ENCODE data around the gene FAM170B. TPM values are rescaled to one million over a fixed set of nuclear protein-coding genes. Genes with fewer than 3 reads are reported as not detected.

Gene FAM170B
- total RNA-seq, 1 experiment from 2014 or later = not detected

DNA sequence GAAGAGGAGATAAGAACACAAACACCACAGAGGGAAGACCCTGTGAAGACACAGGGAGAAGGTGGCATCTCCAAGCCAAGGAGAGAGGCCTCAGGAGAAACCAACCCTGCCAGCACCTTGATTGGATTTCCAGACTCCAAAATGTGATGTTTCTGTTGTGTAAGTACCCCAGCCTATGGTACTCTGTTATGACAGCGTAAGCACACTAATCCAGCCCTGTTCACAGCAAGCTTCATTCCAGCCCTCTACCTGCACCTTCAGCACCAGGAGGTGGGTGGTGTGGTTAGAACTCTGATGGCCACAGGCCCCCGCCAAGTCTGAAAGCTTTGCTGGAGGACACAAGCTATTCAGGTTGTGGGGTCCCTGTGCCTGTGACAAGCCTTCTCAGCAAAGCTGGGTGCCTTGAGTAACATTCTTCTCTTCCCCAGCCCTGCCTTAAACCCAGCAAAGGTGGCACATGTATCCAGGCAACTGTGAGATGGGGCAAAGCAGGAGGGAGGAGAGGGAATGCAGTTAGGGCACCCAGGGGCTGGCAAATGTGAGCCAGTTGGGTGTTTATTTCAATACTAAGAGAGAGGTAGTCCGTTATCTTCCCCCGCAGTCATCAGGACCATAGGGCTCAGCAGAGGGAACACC is 23.0 kb downstream of the FAM170B start:
- Mint-ChIP-seq H3K27ac (ENCODE audit: unreplicated experiment) (no peak overlapping the region), H3K4me3 (ENCODE audit: low read depth, unreplicated experiment) (no peak overlapping the region), H3K27me3 (ENCODE audit: unreplicated experiment) (peaks cover 53% of the 10 kb centered on the region), H3K4me1 (ENCODE audit: low read depth, unreplicated experiment) (no peaks in the 10 kb centered on the region), H3K9me3 (ENCODE audit: low read depth, unreplicated experiment) (no peaks in the 10 kb centered on the region), H3K36me3 (ENCODE audit: insufficient read depth, unreplicated experiment) (no peaks in the 10 kb centered on the region)
- BruUV-seq (replicated peaks) = no TSS peak
- TF ChIP-seq, protein P1, sequence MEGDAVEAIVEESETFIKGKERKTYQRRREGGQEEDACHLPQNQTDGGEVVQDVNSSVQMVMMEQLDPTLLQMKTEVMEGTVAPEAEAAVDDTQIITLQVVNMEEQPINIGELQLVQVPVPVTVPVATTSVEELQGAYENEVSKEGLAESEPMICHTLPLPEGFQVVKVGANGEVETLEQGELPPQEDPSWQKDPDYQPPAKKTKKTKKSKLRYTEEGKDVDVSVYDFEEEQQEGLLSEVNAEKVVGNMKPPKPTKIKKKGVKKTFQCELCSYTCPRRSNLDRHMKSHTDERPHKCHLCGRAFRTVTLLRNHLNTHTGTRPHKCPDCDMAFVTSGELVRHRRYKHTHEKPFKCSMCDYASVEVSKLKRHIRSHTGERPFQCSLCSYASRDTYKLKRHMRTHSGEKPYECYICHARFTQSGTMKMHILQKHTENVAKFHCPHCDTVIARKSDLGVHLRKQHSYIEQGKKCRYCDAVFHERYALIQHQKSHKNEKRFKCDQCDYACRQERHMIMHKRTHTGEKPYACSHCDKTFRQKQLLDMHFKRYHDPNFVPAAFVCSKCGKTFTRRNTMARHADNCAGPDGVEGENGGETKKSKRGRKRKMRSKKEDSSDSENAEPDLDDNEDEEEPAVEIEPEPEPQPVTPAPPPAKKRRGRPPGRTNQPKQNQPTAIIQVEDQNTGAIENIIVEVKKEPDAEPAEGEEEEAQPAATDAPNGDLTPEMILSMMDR (IDR thresholded peaks at IDR 0.05; ENCODE audit: unreplicated experiment) = no peak
- no peak for DNase-seq
- CTCF ChIA-PET = no interaction called here
- intact Hi-C loops (cut with micrococcal nuclease; ENCODE audit: unreplicated experiment) = no loop called here

DNA sequence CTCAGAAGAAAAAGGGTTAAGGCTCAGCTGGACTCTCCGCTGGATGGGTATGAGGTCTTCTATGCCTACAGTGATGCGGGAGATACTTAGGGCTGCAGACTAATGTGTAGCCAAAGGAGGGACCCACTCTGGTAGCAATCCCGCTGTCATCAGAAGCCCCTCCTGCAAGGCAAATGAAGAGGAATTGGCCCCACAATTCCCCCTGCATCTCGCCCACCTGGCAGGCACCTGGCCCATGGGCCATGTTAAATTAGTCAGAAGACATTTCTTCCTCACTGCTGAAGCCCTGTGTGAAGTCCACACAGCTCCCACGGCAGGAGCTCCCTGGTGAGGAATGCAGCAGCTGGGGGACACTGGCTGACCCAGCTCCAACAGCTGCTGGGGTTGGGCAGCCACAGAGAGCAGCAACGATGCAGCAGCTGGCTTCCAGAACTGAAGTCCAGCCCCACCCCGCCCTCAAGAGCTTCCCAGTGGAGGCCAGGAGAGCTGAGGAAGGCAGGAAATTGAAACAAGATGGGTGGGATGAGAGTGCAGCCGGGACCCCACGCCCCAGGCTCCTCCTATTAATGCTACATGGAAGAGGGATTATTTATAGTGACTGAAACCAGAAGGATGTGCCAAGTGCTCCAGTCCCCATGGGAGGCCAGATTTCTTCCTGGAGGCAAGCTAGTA is 24.0 kb downstream of the FAM170B start:
- no TSS peak for BruUV-seq (replicated peaks)
- H3K36me3 Mint-ChIP-seq (ENCODE audit: insufficient read depth, unreplicated experiment) = no peaks in the 10 kb centered on the region
- CTCF ChIA-PET = no interaction called here
- DNase-seq = no peak
- H3K9me3 Mint-ChIP-seq (ENCODE audit: low read depth, unreplicated experiment) = no peaks in the 10 kb centered on the region
- TF ChIP-seq, protein P1 (IDR thresholded peaks at IDR 0.05; ENCODE audit: unreplicated experiment) = no peak
- H3K27ac Mint-ChIP-seq (ENCODE audit: unreplicated experiment) = no peak overlapping the region
- intact Hi-C loops (cut with micrococcal nuclease; ENCODE audit: unreplicated experiment) = no loop called here
- H3K27me3 Mint-ChIP-seq (ENCODE audit: unreplicated experiment) = peaks cover 63% of the 10 kb centered on the region
- no peak overlapping the region for H3K4me3 Mint-ChIP-seq (ENCODE audit: low read depth, unreplicated experiment)
- H3K4me1 Mint-ChIP-seq (ENCODE audit: low read depth, unreplicated experiment) = no peaks in the 10 kb centered on the region

DNA sequence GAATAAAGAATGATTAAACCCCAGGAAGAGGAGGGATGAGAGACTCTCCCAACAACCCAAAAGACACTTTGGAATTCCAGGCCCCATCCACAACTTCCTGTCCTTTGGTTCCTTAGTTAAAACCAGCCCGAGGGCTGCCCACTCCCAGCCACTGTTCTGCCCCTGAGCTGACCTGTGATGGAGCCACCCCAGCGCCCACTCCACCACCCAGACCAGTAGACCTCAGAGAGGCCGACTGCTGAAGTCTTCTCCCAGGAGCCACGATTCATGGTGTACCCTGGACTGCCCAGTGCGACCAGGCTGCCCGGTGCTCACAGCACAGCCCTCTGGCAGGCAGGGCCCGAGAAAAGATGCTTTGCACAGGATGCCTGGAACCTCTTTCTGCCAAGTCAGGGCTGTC is 25.2 kb downstream of the FAM170B start:
- Mint-ChIP-seq H3K27ac (ENCODE audit: unreplicated experiment) (no peak overlapping the region), H3K36me3 (ENCODE audit: insufficient read depth, unreplicated experiment) (no peaks in the 10 kb centered on the region), H3K4me1 (ENCODE audit: low read depth, unreplicated experiment) (no peaks in the 10 kb centered on the region), H3K4me3 (ENCODE audit: low read depth, unreplicated experiment) (no peak overlapping the region), H3K27me3 (ENCODE audit: unreplicated experiment) (peaks cover 74% of the 10 kb centered on the region), H3K9me3 (ENCODE audit: low read depth, unreplicated experiment) (no peaks in the 10 kb centered on the region)
- TF ChIP-seq, protein P1 (IDR thresholded peaks at IDR 0.05; ENCODE audit: unreplicated experiment) = no peak
- no TSS peak for BruUV-seq (replicated peaks)
- CTCF ChIA-PET = no interaction called here
- intact Hi-C loops (cut with micrococcal nuclease; ENCODE audit: unreplicated experiment) = no loop called here
- DNase-seq = no peak

DNA sequence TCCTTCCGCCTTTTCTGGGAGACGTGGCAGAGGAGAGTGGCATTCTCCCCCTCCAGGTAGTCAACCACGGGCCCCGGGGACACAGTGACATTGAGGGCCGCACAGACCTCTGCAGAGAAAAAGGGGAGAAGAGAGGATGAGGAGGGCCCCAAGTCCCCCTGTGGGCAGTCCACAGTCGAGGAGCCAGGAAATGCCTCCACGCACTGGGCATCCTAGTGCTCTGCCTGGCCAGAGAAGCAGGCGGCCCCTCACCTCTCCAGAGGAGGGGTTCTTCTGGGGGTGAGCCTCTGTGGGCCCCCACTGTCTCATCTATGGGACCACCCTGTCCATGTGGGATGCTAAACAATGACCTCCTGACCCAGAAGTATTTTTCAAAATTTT is 25.9 kb downstream of the FAM170B start:
- CTCF ChIA-PET = no interaction called here
- H3K36me3 Mint-ChIP-seq (ENCODE audit: insufficient read depth, unreplicated experiment) = no peaks in the 10 kb centered on the region
- H3K27ac Mint-ChIP-seq (ENCODE audit: unreplicated experiment) = no peak overlapping the region
- H3K4me3 Mint-ChIP-seq (ENCODE audit: low read depth, unreplicated experiment) = no peak overlapping the region
- DNase-seq = no peak
- no TSS peak for BruUV-seq (replicated peaks)
- intact Hi-C loops (cut with micrococcal nuclease; ENCODE audit: unreplicated experiment) = no loop called here
- no peaks in the 10 kb centered on the region for H3K9me3 Mint-ChIP-seq (ENCODE audit: low read depth, unreplicated experiment)
- no peaks in the 10 kb centered on the region for H3K4me1 Mint-ChIP-seq (ENCODE audit: low read depth, unreplicated experiment)
- H3K27me3 Mint-ChIP-seq (ENCODE audit: unreplicated experiment) = peaks cover 75% of the 10 kb centered on the region
- TF ChIP-seq, protein P1 (IDR thresholded peaks at IDR 0.05; ENCODE audit: unreplicated experiment) = no peak

Measured in Calu3 (cell line).